HG03378 (cell line): ENCODE results near the gene TMA7B.
"Not testable (repeated sequence)": the region's sequence is repeated elsewhere in the genome, so short reads cannot be mapped to it uniquely, and the experiment has no call there.

Experiments used
- ATAC-seq: cut with Tn5 transposase; IDR thresholded peaks from one replicate; pipeline ENCODE4 v1.9.1; 2021; ENCODE audit warnings: mild to moderate bottlenecking, moderate library complexity; ENCODE audit not compliant: unreplicated experiment

The TMA7B gene

DNA sequence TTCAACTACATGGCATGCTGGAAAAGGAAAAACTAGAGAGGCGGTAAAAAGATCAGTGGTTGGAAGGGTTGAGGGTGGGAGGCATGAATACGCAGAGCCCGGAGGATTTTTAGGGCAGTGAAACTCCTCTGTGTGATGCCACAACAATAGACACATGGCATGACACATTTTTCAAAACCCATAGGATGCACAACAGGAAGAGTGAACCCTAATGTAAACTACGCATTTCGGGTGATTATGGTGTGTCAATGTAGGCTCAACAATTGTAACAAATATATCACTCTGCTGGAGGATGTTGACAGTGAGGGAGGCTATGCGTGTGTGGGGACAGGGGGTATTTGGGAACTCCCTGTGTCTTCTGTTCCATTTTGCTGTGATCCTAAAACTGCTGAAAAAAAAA, 18.9 kb downstream of the TMA7B start:
- ATAC-seq = no peak

DNA sequence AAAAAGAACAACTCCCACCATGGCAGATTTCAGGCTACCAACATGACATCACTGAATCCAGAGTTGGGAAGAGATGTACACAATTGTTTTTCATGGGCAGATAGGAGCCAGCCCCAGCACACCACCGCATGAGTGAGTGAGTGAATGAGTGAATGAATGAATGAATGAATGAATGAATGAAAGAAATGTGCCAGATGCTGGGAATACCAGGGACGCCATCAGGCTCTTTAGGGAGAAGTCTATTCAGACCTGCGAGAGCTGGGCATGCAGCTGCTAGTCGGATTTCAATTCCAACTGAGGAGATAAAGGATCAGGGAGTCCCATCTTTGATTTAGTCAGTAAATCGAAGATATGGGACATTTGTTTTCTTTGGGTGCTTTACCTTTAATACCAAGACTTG, 19.3 kb downstream of the TMA7B start:
- ATAC-seq = no peak

DNA sequence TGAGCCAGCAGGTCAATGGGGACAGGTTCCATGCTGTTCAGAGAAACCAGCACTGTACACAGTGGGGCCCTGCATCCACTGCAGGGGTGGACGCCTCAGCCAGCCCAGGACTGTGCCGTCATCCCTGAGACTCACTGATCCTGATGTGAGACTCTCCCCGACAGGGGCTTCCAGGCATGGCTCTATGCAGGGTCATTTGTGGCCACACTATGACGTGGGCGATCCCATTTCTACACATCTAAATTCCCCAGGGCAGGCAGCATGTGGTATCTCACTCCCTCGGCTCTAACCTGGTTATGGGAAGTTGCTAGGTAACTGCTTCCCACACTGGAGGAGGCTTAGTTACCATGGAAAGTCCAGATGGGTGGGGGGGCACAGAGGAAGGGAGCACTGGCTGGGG, 20.4 kb downstream of the TMA7B start:
- ATAC-seq = no peak

DNA sequence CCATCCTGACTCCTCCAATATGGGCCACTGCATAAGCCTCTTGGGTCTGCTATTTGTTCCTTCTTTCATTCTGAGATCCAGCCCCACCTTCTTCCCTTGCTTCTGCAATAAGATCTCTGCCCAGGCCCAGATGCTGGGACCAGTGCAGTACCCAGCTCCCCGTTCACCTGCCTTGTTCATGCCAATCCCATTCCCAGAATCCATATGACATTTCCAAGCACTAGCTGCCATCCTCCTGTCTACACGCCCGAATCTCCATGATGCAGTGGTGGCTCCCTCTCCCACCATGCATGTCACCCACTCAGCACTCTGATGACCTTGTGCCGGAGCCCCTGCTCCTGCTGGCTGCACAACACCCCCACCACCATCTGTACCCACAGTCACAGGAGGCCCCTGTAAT, 23.1 kb downstream of the TMA7B start:
- ATAC-seq = no peak

DNA sequence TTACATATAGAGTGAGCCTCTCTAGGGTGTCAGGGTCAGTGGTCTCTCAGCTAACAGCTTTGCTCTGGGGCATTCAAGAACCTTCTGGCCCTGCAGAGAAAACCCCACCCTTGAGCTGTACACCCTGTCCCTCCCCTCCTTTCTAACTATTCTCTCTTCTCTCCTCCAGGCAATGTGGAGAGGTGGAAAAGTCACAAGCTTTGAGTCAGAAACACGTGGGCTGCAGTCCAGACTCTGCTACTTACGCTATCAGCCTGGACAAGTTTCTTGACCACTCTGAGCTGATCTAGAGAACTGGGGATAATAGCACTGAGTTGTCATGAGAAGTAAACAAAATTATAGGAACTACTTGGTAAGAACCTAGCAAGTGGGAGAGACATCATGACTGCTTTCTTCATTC, 23.8 kb downstream of the TMA7B start:
- ATAC-seq = no peak

DNA sequence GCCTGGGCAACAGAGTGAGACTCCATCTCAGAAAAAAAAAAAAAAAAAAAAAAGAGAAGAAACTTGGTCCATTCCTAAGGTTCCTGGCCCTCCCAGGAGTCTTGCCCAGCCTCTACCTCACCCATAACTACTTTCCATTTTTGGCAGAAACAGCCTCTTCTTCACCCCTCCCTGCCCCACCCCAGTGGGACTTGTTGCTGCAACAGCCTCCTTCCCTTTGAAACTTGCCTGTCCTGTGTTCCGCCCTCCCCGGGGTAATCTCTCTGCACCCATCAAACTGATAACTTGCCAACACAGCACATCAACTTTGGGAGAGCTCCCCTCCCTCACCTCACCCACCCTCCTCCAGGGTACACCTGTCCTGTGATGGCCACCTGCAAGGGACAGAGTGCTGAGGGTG, 24.5 kb downstream of the TMA7B start:
- no peak for ATAC-seq

DNA sequence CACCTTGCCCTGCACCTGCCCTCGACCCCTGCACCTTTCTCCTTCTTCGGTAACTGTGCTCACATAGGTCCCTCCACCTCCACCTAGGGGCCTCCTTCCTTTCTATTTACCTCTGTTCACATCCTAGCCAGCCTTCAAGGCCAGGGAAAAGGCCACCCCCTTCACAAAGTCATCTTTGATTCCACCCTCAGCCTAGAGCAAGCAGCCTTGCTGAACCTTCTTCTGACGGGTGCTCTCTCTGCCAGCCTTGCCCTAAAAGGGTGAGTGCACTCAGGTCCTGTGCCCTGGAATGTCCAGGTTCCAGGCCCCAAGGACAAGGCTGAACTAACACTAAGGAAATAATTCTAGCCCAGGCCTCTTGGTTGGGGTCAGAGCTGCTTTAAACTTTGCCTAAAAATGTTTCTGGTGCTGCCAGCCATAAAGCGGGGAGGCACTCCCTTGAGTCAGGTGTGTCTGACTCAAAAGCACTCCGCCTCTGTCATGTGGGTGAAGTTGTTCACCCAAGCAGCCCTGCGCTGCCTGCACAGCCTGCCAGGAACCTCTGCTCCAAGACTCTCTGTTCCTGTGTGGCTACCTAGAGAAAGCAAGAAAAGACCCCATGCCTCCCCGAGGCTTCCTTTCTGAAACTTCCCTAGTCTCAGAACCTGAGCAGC, 25.3 kb downstream of the TMA7B start:
- ATAC-seq = no peak

DNA sequence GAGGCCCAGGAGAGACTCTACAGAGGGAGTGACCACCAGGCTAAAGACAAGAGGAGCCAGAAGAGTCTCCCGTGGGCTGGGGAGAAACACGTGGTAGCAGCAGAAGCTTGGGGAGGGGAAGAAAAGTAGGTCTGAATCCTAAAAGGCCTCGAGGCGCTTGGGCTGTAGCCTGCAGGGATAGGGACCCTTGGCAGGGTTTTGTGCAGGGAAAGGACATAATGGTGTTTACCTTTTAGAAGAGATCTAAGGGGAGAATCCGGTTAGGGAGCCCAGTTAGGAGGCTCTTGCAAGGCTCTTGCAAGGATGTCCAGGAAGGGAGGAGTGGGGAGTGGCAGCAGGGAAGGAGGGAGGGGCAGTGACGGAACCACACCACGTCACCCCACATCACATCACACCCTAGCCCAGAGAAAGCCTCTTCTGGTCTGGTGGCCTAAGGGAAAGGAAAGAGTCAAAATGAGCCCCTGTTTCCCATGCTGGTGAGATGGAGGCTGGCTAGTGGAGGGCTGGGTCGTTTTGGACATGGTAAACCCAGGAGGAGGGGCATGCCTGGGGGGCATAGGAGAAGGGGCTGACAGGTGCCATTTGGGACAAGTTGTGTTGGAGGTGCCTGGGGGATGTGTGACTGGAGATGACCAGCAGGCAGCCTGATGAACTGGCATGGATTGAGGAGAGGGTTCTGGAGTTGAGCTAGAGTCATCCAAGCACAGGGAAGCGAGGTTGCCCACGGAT, 28.4 kb downstream of the TMA7B start:
- no peak for ATAC-seq

DNA sequence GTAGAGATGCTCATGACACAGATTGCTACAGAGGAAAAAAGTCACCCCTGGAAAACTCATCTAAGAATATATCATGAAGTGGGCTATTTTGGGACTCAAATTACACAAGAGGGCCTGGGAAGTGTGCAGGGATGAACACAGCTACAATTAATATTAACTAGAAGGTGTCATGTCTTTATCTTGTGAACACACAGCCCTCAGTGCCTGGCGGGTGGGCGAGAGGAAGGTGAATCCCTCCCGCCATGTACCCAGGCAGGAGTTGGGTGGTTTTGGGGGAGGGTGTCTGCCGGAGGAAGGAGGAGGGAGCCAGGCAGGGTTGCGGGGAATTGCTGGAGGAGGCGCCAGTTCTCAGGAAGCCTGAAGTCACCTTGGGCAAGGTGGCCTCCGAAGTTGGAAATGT, 29.4 kb downstream of the TMA7B start:
- ATAC-seq = no peak

DNA sequence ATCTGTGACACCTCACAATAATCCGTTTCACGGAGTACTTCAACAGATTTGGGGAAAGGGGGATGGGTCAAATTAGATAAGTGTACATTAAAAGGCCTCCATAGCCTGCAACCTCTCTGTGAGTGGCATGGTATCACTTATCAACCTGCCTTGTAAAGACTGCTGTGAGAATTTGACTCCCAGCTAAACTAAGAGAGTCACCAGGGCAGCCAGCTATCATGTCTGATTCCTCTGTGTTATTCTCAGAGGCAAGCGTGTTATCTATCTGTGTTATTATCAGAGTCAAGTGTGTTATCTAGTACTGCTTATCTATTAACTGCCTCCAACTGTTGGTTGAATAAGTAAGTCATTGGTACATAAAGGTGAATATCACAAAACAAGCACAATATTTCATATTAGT, 30.5 kb downstream of the TMA7B start:
- no peak for ATAC-seq

DNA sequence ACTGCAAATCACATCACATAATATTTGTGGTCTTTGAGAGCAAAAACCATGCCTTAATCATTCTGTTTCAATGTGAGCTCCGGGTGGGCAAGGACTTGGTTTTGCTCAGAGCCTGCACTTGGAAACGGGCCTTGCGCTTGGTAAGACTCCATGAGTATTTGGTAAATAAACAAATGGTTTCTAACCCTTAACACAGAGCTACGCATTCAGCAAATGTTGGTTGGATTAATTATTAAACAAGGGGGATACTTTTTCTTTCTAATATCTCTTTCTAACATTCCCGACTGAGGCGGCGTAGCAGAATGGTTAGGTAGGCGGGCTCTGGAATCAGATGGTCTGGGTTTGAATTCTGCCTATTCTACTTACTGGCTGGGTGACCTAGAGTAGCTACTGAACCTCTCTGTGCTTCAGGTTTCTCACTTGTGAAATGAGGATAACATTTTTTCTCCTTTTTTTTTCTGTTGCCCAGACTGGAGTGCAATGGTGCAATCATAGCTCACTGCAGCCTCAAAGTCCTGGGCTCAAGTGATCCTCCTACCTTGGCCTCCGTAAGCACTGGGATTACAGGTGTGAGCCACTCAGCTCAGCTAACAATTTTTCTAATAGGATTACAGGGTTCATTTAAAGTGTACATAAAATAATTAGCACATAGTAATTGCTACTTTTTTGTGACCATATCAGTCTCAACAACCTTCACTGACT, 31.1 kb downstream of the TMA7B start:
- no peak for ATAC-seq

DNA sequence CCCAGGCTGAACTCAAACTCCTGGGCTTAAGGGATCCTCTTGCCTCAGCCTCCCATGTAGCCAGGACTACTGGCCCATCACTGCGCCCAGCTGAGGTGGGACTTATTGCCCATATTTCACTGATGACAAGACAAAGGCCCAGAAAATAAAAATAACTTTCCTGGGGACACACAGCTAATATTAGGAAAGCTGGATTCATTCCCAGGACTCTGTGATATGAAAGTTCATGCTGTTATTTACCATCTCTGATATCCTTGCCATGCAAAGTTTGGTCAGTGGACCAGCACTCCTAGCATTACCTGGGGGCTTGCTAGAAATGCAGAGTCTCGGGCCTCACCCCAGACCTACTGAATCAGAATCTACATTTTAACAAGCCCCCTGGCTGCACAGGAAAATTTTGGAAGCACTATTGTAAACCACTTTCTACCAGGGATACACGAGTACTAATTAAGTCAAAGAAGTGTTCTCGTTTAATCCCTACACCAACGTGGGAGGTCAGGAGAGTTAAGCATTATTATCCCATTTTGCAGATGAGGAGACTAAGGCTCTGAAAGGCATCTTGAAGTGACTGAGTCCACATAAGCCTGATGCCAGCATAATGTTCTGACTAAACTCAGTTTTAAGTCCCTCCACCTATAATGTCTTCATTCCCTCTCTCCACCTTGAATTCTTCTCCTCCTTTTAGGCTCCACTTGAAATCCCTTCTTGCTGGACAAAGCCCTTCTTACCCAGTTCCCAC, 32.1 kb downstream of the TMA7B start:
- no peak for ATAC-seq

DNA sequence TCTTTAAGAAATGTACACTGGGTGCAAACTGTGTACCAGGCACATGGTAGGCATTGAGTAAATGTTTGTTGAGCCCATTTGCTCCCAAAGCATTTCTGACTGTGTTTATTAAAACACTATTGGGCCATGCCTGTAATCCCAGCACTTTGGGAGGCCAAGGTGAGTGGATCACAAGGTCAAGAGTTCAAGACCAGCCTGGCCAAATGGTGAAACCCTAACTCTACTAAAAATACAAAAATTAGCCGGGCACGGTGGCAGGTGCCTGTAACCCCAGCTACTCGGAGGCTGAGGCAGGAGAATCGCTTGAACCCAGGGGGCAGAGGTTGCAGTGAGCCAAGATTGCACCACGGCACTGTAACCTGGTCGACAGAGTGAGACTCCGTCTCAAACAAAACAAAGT, 32.7 kb downstream of the TMA7B start:
- ATAC-seq = not testable (repeated sequence)

DNA sequence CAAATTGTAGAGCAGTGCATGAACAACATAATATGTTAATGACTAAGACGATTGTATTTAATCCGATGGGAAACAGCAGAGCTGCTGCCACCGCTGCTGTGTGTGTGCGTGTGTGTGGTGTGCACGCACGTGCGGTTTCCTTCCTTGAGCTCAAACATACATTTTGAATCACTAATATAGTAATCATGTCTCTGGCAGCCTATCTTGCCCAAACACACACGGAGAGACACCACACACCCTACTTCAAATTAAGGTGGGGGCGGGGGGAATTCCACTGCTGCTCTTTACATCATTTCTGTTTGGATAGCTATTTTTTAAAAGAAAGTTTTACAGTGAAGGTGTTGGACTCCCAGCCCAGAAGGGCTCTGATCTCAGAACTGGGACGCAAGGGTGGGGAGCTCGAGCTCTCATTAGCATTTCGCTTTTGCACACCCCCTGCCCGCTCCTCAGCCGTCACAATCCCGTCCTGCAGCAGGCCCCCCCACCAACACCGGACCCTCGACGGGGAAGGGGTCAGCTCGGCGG, 33.9 kb downstream of the TMA7B start:
- ATAC-seq = no peak

DNA sequence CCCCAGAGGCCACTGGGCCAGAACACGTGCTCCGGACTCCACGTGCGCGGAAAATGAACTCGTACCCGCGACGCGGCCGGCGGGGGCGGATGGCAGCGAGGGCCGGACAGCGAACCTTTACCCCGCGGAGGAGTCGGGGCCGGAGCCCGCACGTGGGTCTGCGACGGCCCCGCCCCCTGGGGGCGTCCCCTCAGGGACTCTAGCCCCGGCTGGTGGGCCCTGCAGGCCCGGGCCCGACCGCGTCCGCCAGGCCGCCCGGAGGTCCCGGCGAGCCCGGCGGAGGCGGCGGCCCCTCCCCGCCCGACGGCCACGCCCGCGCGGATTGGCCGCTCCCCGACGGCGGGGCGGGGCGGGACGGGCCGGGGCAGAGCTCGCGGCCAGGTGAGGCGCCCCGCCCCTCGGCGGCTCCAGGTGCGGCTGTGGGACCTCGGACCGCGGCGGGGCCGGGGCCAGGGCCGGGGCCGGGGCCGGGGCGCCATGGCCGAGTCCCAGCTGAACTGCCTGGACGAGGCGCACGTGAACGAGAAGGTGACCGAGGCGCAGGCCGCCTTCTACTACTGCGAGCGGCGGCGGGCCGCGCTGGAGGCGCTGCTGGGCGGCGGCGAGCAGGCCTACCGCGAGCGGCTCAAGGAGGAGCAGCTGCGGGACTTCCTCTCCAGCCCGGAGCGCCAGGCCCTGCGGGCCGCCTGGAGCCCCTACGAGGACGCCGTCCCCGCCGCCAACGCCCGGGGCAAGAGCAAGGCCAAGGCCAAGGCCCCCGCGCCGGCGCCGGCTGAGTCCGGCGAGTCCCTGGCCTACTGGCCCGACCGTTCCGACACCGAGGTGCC, 34.6 kb downstream of the TMA7B start, which contains the start of gene FAM83F:
TSS of gene FAM83F (plus strand) at position 389 of the 827 bp plus-strand sequence. CDS start at position 478, 89 bp downstream.
- ATAC-seq = no peak

DNA sequence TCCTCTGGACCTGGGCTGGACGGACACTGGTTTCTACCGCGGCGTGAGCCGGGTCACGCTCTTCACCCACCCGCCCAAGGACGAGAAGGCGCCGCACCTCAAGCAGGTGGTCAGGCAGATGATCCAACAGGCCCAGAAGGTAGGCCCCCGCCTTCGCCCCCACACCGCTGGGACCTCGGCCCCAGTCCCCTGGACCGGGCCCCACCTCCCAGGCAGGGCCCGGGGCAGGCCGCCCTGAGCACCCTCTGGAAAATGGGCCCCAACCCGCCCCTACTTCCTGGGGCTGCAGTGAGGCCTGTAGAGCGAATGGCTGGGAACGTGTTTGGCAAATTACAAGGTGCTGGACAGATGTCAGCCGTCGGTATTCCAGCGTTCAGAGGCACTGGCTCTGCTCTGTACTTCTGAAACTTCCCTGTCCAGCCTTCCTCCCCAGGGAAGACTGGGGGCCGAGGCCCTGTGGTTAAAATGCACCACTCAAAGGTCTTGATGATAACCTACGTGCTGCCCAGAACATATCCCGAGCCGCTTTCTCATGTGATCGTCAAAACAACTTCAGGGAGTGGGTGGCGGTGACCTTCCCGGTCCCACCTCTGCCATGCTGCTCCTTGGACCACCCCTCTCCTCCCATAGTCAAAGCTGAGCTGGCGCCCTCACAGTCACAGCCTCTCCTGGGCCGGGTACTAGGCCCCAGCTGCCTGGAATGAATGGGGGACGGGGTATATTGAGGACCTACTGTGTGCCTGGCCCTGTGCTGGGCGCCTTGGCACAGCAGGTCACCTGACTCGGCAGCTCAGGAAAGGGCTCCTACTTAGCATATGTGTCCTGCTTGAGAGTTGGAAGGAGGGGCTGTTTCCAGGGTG, 35.4 kb downstream of the TMA7B start:
- no peak for ATAC-seq

DNA sequence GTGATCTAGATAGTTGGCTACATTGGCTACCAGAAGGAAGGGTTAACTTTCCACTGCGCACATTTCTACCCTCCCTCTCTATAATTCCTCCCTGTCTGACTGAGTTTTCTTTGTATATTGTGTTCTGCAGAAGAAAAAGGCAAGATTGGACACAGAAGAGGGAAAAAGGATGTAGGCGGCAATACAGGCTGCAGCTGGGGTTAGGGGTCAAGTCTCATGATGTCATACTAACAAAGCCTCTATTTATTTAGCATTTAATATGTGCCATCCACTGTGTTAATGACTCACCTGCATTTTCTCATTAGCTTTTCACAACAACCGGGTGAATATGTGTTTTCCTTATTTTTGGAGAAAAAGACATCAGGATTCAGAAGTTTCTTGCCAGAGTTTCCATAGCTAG, 36.5 kb downstream of the TMA7B start:
- no peak for ATAC-seq

DNA sequence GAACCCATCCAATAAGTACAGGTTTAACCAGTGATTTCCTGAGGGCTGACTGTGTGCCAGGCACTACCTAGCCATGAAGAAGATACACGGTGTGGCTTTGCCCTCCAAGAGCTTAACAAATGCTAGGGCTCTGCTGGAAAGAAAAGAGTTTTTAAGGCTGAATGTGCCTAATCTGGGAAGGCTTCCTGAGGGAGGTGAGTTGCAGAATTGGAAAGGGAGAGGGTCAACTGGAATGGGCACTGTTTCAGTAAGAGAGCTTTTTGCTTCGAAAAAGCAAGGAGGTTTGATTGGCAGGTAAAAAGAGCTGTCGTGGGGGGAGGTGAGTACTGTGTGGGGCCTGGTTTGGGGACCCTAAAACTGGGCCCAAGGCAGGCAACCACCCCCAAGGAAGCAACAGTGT, 37.2 kb downstream of the TMA7B start:
- no peak for ATAC-seq
